ENCODE measurements around the gene GPS2.
A peak's percentile ranks its signal among the peaks of the same experiment; 100 is the strongest.

Gene GPS2

GRCh38 chr17:7292194-7292593 lies 23.0 kb downstream of the GPS2 start:
- FAIRE-seq, result no peak

GRCh38 chr17:7290685-7291084 lies 24.5 kb downstream of the GPS2 start:
- no peak for FAIRE-seq

DNA sequence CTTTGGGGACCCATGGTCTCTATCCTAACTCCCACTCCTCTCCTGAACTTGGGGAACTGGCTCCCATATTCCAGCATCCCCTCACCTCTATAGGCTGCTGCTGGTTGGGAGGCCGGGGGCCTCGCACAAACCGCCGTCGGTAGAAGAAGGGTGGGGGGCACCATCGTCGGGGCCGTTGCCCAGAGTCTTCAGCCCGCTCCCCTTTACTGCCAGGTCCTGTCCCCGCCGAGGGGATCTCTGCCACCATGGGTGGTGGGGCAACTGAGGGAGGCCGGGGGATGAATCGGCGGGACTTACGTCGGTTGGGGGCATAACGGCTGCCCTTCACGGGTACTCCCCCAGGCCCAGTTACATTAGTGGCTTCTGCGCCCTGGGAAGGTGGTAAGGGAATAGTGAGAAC lies 25.0 kb downstream of the GPS2 start:
- FAIRE-seq, result no peak

- no peak for FAIRE-seq
Measured at GRCh38 chr17:7289256-7290032, 25.7 kb downstream of the GPS2 start.

- FAIRE-seq, result no peak
Measured at GRCh38 chr17:7285679-7286078, 29.5 kb downstream of the GPS2 start.

GRCh38 chr17:7284911-7285310 lies 30.2 kb downstream of the GPS2 start:
- FAIRE-seq, result no peak

GRCh38 chr17:7283471-7284216 lies 31.5 kb downstream of the GPS2 start:
- FAIRE-seq, result no peak

DNA sequence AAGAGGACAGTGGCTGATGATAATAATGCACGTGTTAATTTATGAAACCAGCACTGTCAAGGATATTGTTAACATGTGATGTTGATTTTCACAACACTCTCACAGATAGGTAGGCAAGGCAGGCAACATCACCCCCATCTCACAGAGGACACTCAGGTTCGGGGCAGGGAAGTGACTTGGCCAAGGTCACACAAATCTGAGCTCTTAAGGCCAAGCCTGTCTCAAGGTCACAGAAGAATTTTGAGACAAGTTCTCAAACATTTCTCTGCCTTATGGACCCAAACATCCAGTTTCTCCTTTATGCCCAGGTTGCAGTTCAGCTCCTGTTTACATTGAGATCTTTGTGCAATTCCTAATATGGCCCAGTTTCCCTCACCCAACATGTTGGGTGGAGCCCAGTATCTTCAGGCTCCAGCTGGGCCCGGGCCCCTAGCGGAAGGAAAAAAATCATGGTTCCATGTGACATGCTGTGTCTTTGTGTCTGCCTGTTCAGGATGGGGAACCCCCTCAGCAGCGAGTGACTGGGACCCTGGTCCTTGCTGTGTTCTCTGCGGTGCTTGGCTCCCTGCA lies 32.3 kb downstream of the GPS2 start:
- FAIRE-seq, result no peak

GRCh38 chr17:7281953-7282751 lies 33.0 kb downstream of the GPS2 start:
- FAIRE-seq, result no peak

- FAIRE-seq, result peak; percentile 18
Measured at GRCh38 chr17:7281074-7281952, 33.8 kb downstream of the GPS2 start, which contains the start of gene SLC2A4. Gene SLC2A4, plus strand, starts transcription at chr17:7281718. Its CDS starts 217 bp downstream, at chr17:7281935.

- no peak for FAIRE-seq
Measured at GRCh38 chr17:7280519-7281073, 34.6 kb downstream of the GPS2 start.

GRCh38 chr17:7279448-7279847 lies 35.7 kb downstream of the GPS2 start:
- FAIRE-seq, result no peak

- no peak for FAIRE-seq
Measured at GRCh38 chr17:7266784-7267183, 48.4 kb downstream of the GPS2 start.

GRCh38 chr17:7263801-7264078 lies 51.4 kb downstream of the GPS2 start:
- FAIRE-seq, result no peak

GRCh38 chr17:7262935-7263800 lies 52.0 kb downstream of the GPS2 start:
- FAIRE-seq, result no peak
